WTC11 (cell line): ENCODE measurements around the gene KRT36. TPM values are rescaled to one million over a fixed set of nuclear protein-coding genes. Genes with fewer than 3 reads are reported as not detected.

Source experiments
- ATAC-seq: fragments of 200-7000 bp; cut with Tn5 transposase; 2 replicates; pipeline ENCODE4 v1.10.0; 2021; ENCODE audit warnings: mild to moderate bottlenecking, moderate library complexity
- CTCF ChIA-PET: fragments of 300-600 bp; sonication (Branson Sonifier 250); formaldehyde crosslinking; loops from one replicate; lab custom pipeline; 2021; ENCODE audit warnings: antibody characterized with exemption; lab: Charles Lee
- POLR2A ChIA-PET: fragments of 350-600 bp; sonication (Branson Sonifier 250); formaldehyde crosslinking; loops from one replicate; lab custom pipeline; 2021; ENCODE audit warnings: antibody characterized with exemption; lab: Charles Lee
- DNase-seq: peaks from one replicate; pipeline ENCODE4 v3.0.0; 2021; ENCODE audit warnings: low spot score
- H3K27ac Mint-ChIP-seq: 2 replicates; pipeline ENCODE4 v1.8.0; 2021; ENCODE audit warnings: mixed read lengths
- H3K27me3 Mint-ChIP-seq: 2 replicates; pipeline ENCODE4 v1.8.0; 2021; ENCODE audit warnings: low read depth, mild to moderate bottlenecking, moderate library complexity, mixed read lengths
- H3K36me3 Mint-ChIP-seq: 2 replicates; pipeline ENCODE4 v1.8.0; 2021; ENCODE audit warnings: mixed read lengths
- H3K4me1 Mint-ChIP-seq: 2 replicates; pipeline ENCODE4 v1.8.0; 2022; ENCODE audit warnings: mixed read lengths
- H3K4me3 Mint-ChIP-seq: 2 replicates; pipeline ENCODE4 v1.8.0; 2021; ENCODE audit warnings: mild to moderate bottlenecking, moderate library complexity, mixed read lengths
- H3K9me3 Mint-ChIP-seq: 2 replicates; pipeline ENCODE4 v1.8.0; 2021; ENCODE audit warnings: mixed read lengths
- AFF4 ChIP-seq: sonication (generic); formaldehyde crosslinking; IDR thresholded peaks from 2 replicates; pipeline ENCODE4 v1.8.1; 2023; ENCODE audit warnings: mild to moderate bottlenecking, missing genetic modification reagents, borderline replicate concordance
- ATF1 ChIP-seq: sonication (generic); formaldehyde crosslinking; IDR thresholded peaks from 2 replicates; pipeline ENCODE4 v1.8.1; 2023; ENCODE audit warnings: mild to moderate bottlenecking, moderate library complexity, missing genetic modification reagents
- ATF2 ChIP-seq: sonication (generic); formaldehyde crosslinking; IDR thresholded peaks from 2 replicates; pipeline ENCODE4 v1.8.1; 2022; ENCODE audit warnings: low read depth, missing genetic modification reagents, borderline replicate concordance
- ATF6 ChIP-seq: sonication (generic); formaldehyde crosslinking; IDR thresholded peaks from 2 replicates; pipeline ENCODE4 v1.8.1; 2023; ENCODE audit warnings: mild to moderate bottlenecking, missing genetic modification reagents
- CBFB ChIP-seq: sonication (generic); formaldehyde crosslinking; IDR thresholded peaks from 2 replicates; pipeline ENCODE4 v1.8.1; 2022; ENCODE audit warnings: mild to moderate bottlenecking, low read depth, missing genetic modification reagents
- E2F1 ChIP-seq: sonication (generic); formaldehyde crosslinking; IDR thresholded peaks from 2 replicates; pipeline ENCODE4 v1.8.0; 2022; ENCODE audit warnings: mild to moderate bottlenecking, missing genetic modification reagents
- ELF4 ChIP-seq: sonication (generic); formaldehyde crosslinking; IDR thresholded peaks from 2 replicates; pipeline ENCODE4 v1.8.1; 2022; ENCODE audit warnings: low read depth, mild to moderate bottlenecking, moderate library complexity, missing genetic modification reagents
- ERG ChIP-seq: fragments of 250-450 bp; sonication (Bioruptor Pico); IDR thresholded peaks from 2 replicates; pipeline ENCODE4 v1.8.0; 2021; ENCODE audit warnings: mild to moderate bottlenecking
- ETV6 ChIP-seq: sonication (generic); formaldehyde crosslinking; IDR thresholded peaks from 2 replicates; pipeline ENCODE4 v1.8.1; 2022; ENCODE audit warnings: mild to moderate bottlenecking, missing genetic modification reagents
- GTF2I ChIP-seq: fragments of 250-450 bp; sonication (Bioruptor Pico); conservative IDR thresholded peaks from 2 replicates; pipeline ENCODE4 v1.4.0; 2021; ENCODE audit warnings: mild to moderate bottlenecking
- HMGXB4 ChIP-seq: sonication (generic); formaldehyde crosslinking; IDR thresholded peaks from 2 replicates; pipeline ENCODE4 v1.8.1; 2023; ENCODE audit warnings: mild to moderate bottlenecking, moderate library complexity, missing genetic modification reagents
- IRF2 ChIP-seq: sonication (generic); formaldehyde crosslinking; IDR thresholded peaks from 2 replicates; pipeline ENCODE4 v1.8.0; 2022; ENCODE audit warnings: low read depth, missing genetic modification reagents, borderline replicate concordance
- JAZF1 ChIP-seq: fragments of 250-450 bp; sonication (Bioruptor Pico); IDR thresholded peaks from 2 replicates; pipeline ENCODE4 v1.9.0; 2021; ENCODE audit warnings: moderate library complexity, mild to moderate bottlenecking, inconsistent platforms
- JUN ChIP-seq: sonication (generic); formaldehyde crosslinking; IDR thresholded peaks from 2 replicates; pipeline ENCODE4 v1.8.0; 2023; ENCODE audit warnings: mild to moderate bottlenecking, missing genetic modification reagents
- NR2C2 ChIP-seq: sonication (generic); formaldehyde crosslinking; IDR thresholded peaks from 2 replicates; pipeline ENCODE4 v1.8.0; 2022; ENCODE audit warnings: mild to moderate bottlenecking, missing genetic modification reagents
- PRRX2 ChIP-seq: fragments of 250-450 bp; sonication (Bioruptor Pico); IDR thresholded peaks from 2 replicates; pipeline ENCODE4 v1.8.0; 2021; ENCODE audit warnings: mild to moderate bottlenecking
- USF2 ChIP-seq: sonication (generic); formaldehyde crosslinking; IDR thresholded peaks from 2 replicates; pipeline ENCODE4 v1.8.1; 2023; ENCODE audit warnings: mild to moderate bottlenecking, missing genetic modification reagents, moderate library complexity
- total RNA-seq: library from RNA; stranded (reverse); gene quantifications from 3 replicates; pipeline ENCODE4 v1.2.3, GENCODE V29; 2021

The KRT36 gene
- total RNA-seq, 1 experiment from 2014 or later: not detected

- no peak for TF ChIP-seq ATF6 (CRISPR knock-in tag)
- TF ChIP-seq USF2 (CRISPR knock-in tag): no peak
- no peak for TF ChIP-seq HMGXB4 (CRISPR knock-in tag)
- no peak for TF ChIP-seq ELF4 (CRISPR knock-in tag)
- TF ChIP-seq PRRX2 (CRISPR knock-in tag): no peak
- no peak for TF ChIP-seq GTF2I (CRISPR knock-in tag)
- no peak for TF ChIP-seq ATF1 (CRISPR knock-in tag)
- no peak for TF ChIP-seq E2F1 (CRISPR knock-in tag)
- TF ChIP-seq AFF4 (CRISPR knock-in tag): no peak
- no peak for TF ChIP-seq JAZF1
- no peak for TF ChIP-seq CBFB
- TF ChIP-seq ATF2 (CRISPR knock-in tag): no peak
Measured at GRCh38 chr17:41453066-41453465, 36.6 kb downstream of the KRT36 start (continued).

- no peak for DNase-seq
- ChIA-PET POLR2A (no interaction called here), CTCF (interaction anchor here (1.0 kb wide), 1 partner anchor 97 kb away, joined by 5 read pairs; no protein-coding TSS in a partner anchor)
- ATAC-seq: no peak
- peaks cover 37% of the 10 kb centered on the region for H3K9me3 Mint-ChIP-seq
- H3K4me1 Mint-ChIP-seq: no peaks in the 10 kb centered on the region
- H3K36me3 Mint-ChIP-seq: peaks cover 15% of the 10 kb centered on the region
- H3K27ac Mint-ChIP-seq: no peak overlapping the region
- TF ChIP-seq IRF2 (CRISPR knock-in tag): no peak
- TF ChIP-seq JUN (CRISPR knock-in tag): no peak
- no peak for TF ChIP-seq NR2C2 (CRISPR knock-in tag)
- no peak for TF ChIP-seq AFF4 (CRISPR knock-in tag)
- no peak for TF ChIP-seq ELF4 (CRISPR knock-in tag)
- TF ChIP-seq GTF2I (CRISPR knock-in tag): no peak
- no peak for TF ChIP-seq ETV6
- TF ChIP-seq ERG (CRISPR knock-in tag): no peak
- H3K27me3 Mint-ChIP-seq: peaks cover 10% of the 10 kb centered on the region
- H3K4me3 Mint-ChIP-seq: no peak overlapping the region
Measured at GRCh38 chr17:41452281-41452680, 37.4 kb downstream of the KRT36 start.
